Coronary artery (tissue), 2 donors: ENCODE results near the gene VDAC1.

Experiments
- DNase-seq: peaks from one replicate; pipeline ENCODE4 v3.0.0-alpha.2; 2017; ENCODE audit warnings: low spot score
- H3K27ac ChIP-seq, 2 donors: fragments of 200-600 bp; sonication (generic); one replicate each; pipeline ENCODE4 v1.5.1; 2016 to 2019
- H3K4me3 ChIP-seq: fragments of 200-600 bp; sonication (generic); 2 replicates; pipeline ENCODE4 v1.5.1; 2016; ENCODE audit warnings: mild to moderate bottlenecking, moderate library complexity
- TF ChIP-seq, protein P1 (sequence below): fragments of 200-600 bp; sonication (generic); IDR thresholded peaks from one replicate; pipeline ENCODE4 v1.5.1; 2019; ENCODE audit warnings: antibody characterized with exemption

Gene VDAC1

GRCh38 chr5:133990396-133990795 lies 14.4 kb downstream of the VDAC1 start:
- TF ChIP-seq, protein P1, sequence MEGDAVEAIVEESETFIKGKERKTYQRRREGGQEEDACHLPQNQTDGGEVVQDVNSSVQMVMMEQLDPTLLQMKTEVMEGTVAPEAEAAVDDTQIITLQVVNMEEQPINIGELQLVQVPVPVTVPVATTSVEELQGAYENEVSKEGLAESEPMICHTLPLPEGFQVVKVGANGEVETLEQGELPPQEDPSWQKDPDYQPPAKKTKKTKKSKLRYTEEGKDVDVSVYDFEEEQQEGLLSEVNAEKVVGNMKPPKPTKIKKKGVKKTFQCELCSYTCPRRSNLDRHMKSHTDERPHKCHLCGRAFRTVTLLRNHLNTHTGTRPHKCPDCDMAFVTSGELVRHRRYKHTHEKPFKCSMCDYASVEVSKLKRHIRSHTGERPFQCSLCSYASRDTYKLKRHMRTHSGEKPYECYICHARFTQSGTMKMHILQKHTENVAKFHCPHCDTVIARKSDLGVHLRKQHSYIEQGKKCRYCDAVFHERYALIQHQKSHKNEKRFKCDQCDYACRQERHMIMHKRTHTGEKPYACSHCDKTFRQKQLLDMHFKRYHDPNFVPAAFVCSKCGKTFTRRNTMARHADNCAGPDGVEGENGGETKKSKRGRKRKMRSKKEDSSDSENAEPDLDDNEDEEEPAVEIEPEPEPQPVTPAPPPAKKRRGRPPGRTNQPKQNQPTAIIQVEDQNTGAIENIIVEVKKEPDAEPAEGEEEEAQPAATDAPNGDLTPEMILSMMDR = no peak
- Histone ChIP-seq H3K27ac (no peak overlapping the region), H3K4me3 (no peak overlapping the region)
- DNase-seq = no peak

- H3K27ac ChIP-seq = no peak overlapping the region
- TF ChIP-seq, protein P1 = no peak
- DNase-seq = no peak
Measured at GRCh38 chr5:133985540-133986180, 19.1 kb downstream of the VDAC1 start.

GRCh38 chr5:133983674-133984073 lies 21.1 kb downstream of the VDAC1 start:
- no peak for DNase-seq
- H3K27ac ChIP-seq = no peak overlapping the region
- H3K4me3 ChIP-seq = no peak overlapping the region
- TF ChIP-seq, protein P1 = no peak

More at GRCh38 chr5:133985540-133986180, 19.1 kb downstream of the VDAC1 start:
- no peak overlapping the region for H3K4me3 ChIP-seq

DNA sequence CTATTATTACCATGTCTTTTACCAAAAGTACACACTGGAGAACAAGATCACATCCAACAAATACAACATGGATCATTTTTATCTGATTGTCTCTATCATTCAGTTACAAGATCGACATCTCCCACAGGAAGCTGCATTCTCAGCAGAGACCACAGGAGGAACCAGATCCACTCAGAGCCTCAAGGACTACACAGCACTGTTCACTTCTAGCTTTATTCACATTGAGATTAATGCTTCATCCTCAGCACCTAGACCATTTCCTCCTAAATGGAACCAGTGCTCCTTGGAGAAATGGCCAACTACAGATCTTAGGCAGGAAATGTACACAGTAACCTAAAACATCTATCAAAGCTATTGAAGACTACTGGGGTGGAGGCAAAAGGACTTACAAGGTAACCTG lies 23.1 kb downstream of the VDAC1 start:
- TF ChIP-seq, protein P1 = no peak
- H3K4me3 ChIP-seq = no peak overlapping the region
- H3K27ac ChIP-seq = no peak overlapping the region
- DNase-seq = no peak

DNA sequence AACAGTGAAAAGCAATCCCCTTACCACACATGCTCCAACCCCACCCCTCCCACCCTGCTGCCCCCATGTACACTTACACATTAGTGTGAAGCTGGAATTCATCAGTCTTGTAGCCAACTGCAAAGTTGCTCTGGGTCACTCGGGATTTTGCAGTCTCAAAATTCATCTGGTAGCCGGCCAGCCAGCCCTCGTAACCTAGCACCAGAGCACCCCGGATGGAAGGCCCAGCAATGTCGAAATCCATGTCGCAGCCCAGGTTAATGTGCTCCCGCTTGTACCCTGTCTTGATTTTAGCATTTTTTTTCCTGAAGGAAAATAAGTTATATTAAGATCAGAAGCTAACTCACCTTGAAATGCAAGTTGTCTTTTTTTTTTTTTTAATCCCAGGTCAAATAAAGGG lies 24.1 kb downstream of the VDAC1 start:
- DNase-seq = no peak
- TF ChIP-seq, protein P1 = no peak

DNA sequence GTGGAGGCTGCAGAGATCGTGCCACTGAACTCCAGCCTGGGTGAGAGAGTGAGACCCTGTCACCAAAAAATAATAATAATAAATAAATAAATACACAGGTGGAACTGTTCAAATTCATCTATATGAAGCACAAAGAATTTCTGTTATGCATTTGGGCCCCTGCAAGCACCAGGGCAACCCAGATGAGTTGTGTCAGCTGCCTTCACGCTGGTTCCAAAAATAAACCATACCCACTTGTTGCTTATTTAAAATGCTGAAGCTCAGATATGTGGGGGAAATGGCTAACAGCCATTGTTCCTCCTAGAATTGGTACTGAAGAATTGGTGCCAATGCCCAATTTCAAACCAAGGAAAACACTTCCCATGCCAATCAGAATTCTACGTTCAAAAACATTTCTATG lies 25.8 kb downstream of the VDAC1 start:
- TF ChIP-seq, protein P1 = no peak
- Histone ChIP-seq H3K27ac (no peak overlapping the region), H3K4me3 (no peak overlapping the region)
- no peak for DNase-seq

More for the DNA sequence above, 24.1 kb downstream of the VDAC1 start:
- Histone ChIP-seq H3K4me3 (no peak overlapping the region), H3K27ac (no peak overlapping the region)

DNA sequence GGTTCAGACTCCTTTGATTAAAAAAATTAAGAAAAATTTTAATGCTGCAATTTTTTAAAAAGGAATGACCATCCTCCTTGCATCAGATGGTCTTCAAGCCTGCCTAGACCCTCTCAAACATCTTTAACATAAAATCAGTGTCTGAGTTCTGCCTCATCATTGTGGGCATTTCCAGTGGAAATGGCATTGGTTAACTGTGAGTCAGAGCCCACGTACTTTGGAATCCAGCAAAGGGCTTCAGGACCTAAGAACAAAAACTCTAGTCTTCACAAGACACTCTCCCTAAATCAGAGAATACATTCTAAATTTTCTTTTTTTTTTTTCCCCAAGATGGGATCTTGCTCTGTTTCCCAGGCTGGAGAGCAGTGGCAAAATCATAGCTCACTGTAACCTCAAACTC lies 26.9 kb downstream of the VDAC1 start:
- TF ChIP-seq, protein P1 = no peak
- DNase-seq = no peak
- H3K27ac ChIP-seq = no peak overlapping the region
- no peak overlapping the region for H3K4me3 ChIP-seq
